WERI-Rb-1 (cell line): Measurements from ENCODE around the gene GMNC.

Source experiments
- DNase-seq: peaks from one replicate; pipeline ENCODE4 v3.0.0-alpha.2; 2020
- H3K27ac ChIP-seq: fragments of 250-450 bp; sonication (Bioruptor Pico); 2 replicates; pipeline ENCODE4 v1.5.1; 2020; ENCODE audit warnings: mild to moderate bottlenecking, moderate library complexity
- H3K27me3 ChIP-seq: fragments of 250-450 bp; sonication (Bioruptor Pico); 2 replicates; pipeline ENCODE4 v1.5.1; 2021; ENCODE audit warnings: mild to moderate bottlenecking, low read depth, moderate library complexity; ENCODE audit not compliant: insufficient read depth, severe bottlenecking
- H3K36me3 ChIP-seq: fragments of 250-450 bp; sonication (Bioruptor Pico); 2 replicates; pipeline ENCODE4 v1.5.1; 2020; ENCODE audit warnings: mild to moderate bottlenecking, moderate library complexity
- H3K4me3 ChIP-seq: 2 replicates; pipeline ENCODE4 v1.5.1; 2011; ENCODE audit warnings: low read depth, mild to moderate bottlenecking, control low read depth, low read length
- H3K9me3 ChIP-seq: fragments of 250-450 bp; sonication (Bioruptor Pico); 2 replicates; pipeline ENCODE4 v1.5.1; 2021; ENCODE audit warnings: mild to moderate bottlenecking, moderate library complexity; ENCODE audit not compliant: severe bottlenecking
- TF ChIP-seq, protein P1 (sequence below): IDR thresholded peaks from 2 replicates; pipeline ENCODE4 v1.5.1; 2011; ENCODE audit warnings: low read depth, mild to moderate bottlenecking, control low read depth, inconsistent platforms, low read length

The GMNC gene

DNA sequence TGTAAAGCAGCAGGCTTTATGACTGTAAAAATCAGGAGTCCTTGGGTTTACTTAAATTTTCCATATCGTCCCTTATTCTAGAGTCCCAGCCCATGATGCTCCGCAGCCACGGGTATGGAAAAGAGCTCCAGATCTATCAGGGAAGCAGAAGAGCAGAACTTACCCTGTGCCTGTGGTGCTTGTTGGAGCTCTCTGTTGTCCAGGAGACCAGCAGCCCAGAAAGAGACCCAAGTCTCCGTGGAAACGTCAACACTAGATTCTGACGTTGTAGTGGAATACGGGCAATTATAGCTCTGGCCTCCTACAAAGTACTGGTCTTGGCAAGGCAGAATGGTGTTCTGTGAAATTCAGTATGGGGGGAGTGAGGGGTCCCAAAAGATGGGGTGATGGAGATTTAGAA is 2.0 kb downstream of the GMNC start:
- TF ChIP-seq, protein P1, sequence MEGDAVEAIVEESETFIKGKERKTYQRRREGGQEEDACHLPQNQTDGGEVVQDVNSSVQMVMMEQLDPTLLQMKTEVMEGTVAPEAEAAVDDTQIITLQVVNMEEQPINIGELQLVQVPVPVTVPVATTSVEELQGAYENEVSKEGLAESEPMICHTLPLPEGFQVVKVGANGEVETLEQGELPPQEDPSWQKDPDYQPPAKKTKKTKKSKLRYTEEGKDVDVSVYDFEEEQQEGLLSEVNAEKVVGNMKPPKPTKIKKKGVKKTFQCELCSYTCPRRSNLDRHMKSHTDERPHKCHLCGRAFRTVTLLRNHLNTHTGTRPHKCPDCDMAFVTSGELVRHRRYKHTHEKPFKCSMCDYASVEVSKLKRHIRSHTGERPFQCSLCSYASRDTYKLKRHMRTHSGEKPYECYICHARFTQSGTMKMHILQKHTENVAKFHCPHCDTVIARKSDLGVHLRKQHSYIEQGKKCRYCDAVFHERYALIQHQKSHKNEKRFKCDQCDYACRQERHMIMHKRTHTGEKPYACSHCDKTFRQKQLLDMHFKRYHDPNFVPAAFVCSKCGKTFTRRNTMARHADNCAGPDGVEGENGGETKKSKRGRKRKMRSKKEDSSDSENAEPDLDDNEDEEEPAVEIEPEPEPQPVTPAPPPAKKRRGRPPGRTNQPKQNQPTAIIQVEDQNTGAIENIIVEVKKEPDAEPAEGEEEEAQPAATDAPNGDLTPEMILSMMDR: no peak
- no peaks in the 10 kb centered on the region for H3K36me3 ChIP-seq
- no peaks in the 10 kb centered on the region for H3K9me3 ChIP-seq
- no peak for DNase-seq
- H3K27me3 ChIP-seq: no peaks in the 10 kb centered on the region
- H3K4me3 ChIP-seq: no peak overlapping the region
- no peak overlapping the region for H3K27ac ChIP-seq

DNA sequence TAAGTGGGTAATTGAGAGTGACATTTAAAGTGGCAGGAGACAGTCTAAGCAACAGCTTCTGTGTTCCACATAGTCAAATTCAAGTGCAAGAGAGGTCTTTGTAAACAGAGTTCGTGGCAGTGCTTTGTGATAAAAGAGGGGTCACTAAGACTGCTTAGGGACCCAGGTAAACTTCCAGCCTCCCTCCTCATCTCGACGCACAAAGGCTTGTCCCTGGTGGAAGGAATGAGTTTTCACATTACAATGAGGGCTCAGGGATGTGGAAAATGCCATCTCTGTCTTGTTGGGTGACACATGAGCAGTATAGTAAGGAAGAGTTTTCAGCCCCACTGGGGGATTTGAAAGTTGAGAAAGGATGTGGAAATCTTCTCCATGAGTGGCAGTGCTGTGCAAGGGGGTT is 7.3 kb downstream of the GMNC start:
- no peak for DNase-seq
- H3K36me3 ChIP-seq: no peaks in the 10 kb centered on the region
- no peaks in the 10 kb centered on the region for H3K27me3 ChIP-seq
- TF ChIP-seq, protein P1: no peak
- H3K9me3 ChIP-seq: no peaks in the 10 kb centered on the region
- no peak overlapping the region for H3K27ac ChIP-seq
- no peak overlapping the region for H3K4me3 ChIP-seq

DNA sequence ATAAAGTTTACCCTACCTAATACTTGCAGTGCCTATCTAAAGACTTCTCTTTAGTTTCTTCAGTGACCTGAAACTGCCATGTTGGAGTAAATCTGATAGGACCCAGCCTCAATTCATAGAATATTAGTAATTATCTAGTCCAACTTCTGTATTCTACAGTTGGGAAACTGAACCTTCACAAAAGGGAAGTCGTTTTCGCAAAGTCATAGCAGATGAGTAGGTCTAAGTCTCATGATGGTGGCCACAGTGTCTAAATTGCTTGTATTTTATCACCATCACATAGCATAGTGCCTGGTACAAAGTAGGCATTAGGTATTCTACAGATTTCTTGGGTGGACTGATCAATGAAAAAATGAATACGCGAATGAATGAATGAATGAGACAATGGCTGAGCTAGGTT is 8.4 kb downstream of the GMNC start:
- Histone ChIP-seq H3K4me3 (no peak overlapping the region), H3K27ac (no peak overlapping the region), H3K27me3 (no peaks in the 10 kb centered on the region), H3K36me3 (no peaks in the 10 kb centered on the region), H3K9me3 (no peaks in the 10 kb centered on the region)
- TF ChIP-seq, protein P1: no peak
- DNase-seq: no peak

DNA sequence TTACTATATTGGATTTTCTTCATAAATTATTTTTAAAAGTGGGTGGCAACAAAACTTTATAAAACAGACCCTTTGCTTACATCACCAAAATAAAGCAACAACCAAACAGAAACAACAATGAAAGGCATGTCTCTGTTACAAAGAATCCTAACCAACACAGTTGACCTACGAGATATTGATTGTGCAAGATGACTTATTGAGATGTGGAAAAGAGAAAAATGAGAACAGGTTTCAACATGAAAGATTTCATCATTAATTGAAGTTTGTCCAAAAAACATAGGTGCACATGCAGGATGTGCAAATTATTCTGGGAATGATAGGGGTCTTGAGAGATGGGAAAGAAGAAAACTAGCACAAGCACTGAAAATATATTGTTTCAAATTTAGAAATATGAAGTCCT is 9.0 kb downstream of the GMNC start:
- TF ChIP-seq, protein P1: no peak
- no peaks in the 10 kb centered on the region for H3K36me3 ChIP-seq
- no peak overlapping the region for H3K27ac ChIP-seq
- H3K9me3 ChIP-seq: no peaks in the 10 kb centered on the region
- no peaks in the 10 kb centered on the region for H3K27me3 ChIP-seq
- DNase-seq: no peak
- no peak overlapping the region for H3K4me3 ChIP-seq

DNA sequence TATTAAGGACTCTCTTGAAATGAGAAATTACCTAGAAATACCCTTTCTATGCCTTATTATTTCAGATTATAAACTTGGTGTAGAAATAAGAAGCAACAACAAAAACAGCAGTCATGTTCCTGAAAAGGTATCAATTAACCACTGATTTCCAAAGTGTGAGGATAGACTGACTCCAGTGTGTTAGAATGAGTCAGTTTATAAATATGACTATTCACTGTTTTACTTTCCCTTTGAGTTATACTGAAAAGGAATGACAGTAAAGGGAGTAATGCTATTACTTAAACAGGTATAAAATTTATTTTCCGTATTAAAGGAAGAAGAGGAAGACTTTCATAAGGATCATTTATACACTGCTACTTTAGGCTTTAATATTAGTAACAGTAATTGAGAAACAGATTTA is 12.9 kb downstream of the GMNC start:
- TF ChIP-seq, protein P1: no peak
- DNase-seq: no peak
- Histone ChIP-seq H3K9me3 (no peaks in the 10 kb centered on the region), H3K36me3 (no peaks in the 10 kb centered on the region), H3K4me3 (no peak overlapping the region), H3K27ac (no peak overlapping the region), H3K27me3 (no peaks in the 10 kb centered on the region)

DNA sequence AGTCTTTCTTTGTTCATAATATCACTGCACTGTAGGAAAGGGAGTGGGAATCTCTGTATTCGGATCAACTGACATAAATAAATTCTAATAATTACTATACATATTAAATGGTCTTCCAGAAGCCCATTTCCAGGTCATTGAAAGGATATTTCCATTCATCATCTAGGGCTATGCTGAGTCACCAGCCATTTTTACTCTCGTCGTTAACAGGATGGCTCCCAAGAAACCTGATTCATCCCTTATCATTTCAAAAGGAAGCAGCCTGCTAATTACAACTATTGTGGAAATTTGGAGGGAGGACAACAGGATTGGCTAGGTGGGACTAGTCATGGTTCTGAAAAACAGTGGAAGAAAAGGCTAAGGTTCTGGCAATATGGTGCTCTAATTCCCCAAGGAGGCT is 13.6 kb downstream of the GMNC start:
- H3K27ac ChIP-seq: no peak overlapping the region
- H3K36me3 ChIP-seq: no peaks in the 10 kb centered on the region
- H3K4me3 ChIP-seq: no peak overlapping the region
- TF ChIP-seq, protein P1: no peak
- H3K27me3 ChIP-seq: no peaks in the 10 kb centered on the region
- H3K9me3 ChIP-seq: no peaks in the 10 kb centered on the region
- no peak for DNase-seq
